Right ventricle myocardium inferior (tissue), 1 donor: ENCODE measurements around the gene TMEM202. TPM values are rescaled to one million over a fixed set of nuclear protein-coding genes. Genes with fewer than 3 reads are reported as not detected.
"Not testable (repeated sequence)": the region's sequence is repeated elsewhere in the genome, so short reads cannot be mapped to it uniquely, and the experiment has no call there.

ENCODE experiments used
- ATAC-seq: fragments of 200-7000 bp; cut with Tn5 transposase; one replicate; pipeline ENCODE4 v1.9.1; 2020; ENCODE audit warnings: mild to moderate bottlenecking, moderate library complexity
- DNase-seq: peaks from one replicate; pipeline ENCODE4 v3.0.0; 2021; ENCODE audit errors: missing footprints
- intact Hi-C: fragments of 100-400 bp; cut with DNase I; formaldehyde crosslinking; loops from one replicate; pipeline ENCODE4 v1.11.0; 2022
- total RNA-seq: library from RNA; stranded (reverse); fragmentation: NEBNext Ultra II Directional; extraction: Animal tissue kit (Norgen Biotek cat#: 25700); gene quantifications from one replicate; pipeline ENCODE4 v1.2.1, GENCODE V29; 2021
- donor health status: DM: no; HTN: yes; CAD: no; lungs with severe emphysema.

The TMEM202 gene
- total RNA-seq, 1 donor from 2014 or later: not detected

- intact Hi-C loops: loop anchor here (5.0 kb wide), 1 partner anchor 68 kb away; no protein-coding TSS in a partner anchor
- DNase-seq: no peak
- ATAC-seq: no peak
These were observed 8.9 kb upstream of the TMEM202 start for GRCh38 chr15:72389231-72389630.

- not testable (repeated sequence) for DNase-seq
These were observed 1.8 kb upstream of the TMEM202 start for GRCh38 chr15:72396331-72396730.

GRCh38 chr15:72398648-72399047 lies 543 bp downstream of the TMEM202 start:
- no peak for ATAC-seq
- no peak for DNase-seq
- intact Hi-C loops: no loop called here

More at GRCh38 chr15:72396331-72396730, 1.8 kb upstream of the TMEM202 start:
- ATAC-seq, intact Hi-C loops: not testable (repeated sequence)

- intact Hi-C loops: no loop called here
- ATAC-seq: no peak
- DNase-seq: no peak
These were observed 4.6 kb downstream of the TMEM202 start for GRCh38 chr15:72402726-72403125.

GRCh38 chr15:72404356-72404755 lies 6.3 kb downstream of the TMEM202 start:
- intact Hi-C loops: no loop called here
- ATAC-seq (no peak), DNase-seq (no peak)

GRCh38 chr15:72404841-72405240 lies 6.7 kb downstream of the TMEM202 start:
- intact Hi-C loops: no loop called here
- ATAC-seq (no peak), DNase-seq (no peak)

- intact Hi-C loops: no loop called here
- DNase-seq (no peak), ATAC-seq (no peak)
These were observed 8.8 kb downstream of the TMEM202 start for GRCh38 chr15:72406936-72407335.

GRCh38 chr15:72411111-72411510 lies 13.0 kb downstream of the TMEM202 start:
- ATAC-seq: no peak
- no peak for DNase-seq
- intact Hi-C loops: no loop called here

- intact Hi-C loops: no loop called here
- DNase-seq (no peak), ATAC-seq (no peak)
These were observed 13.4 kb downstream of the TMEM202 start for GRCh38 chr15:72411544-72411943.

GRCh38 chr15:72413337-72413736 lies 15.2 kb downstream of the TMEM202 start:
- intact Hi-C loops, DNase-seq: not testable (repeated sequence)

GRCh38 chr15:72415304-72415703 lies 17.2 kb downstream of the TMEM202 start:
- ATAC-seq (no peak), DNase-seq (no peak)
- intact Hi-C loops: no loop called here

More at GRCh38 chr15:72413337-72413736, 15.2 kb downstream of the TMEM202 start:
- ATAC-seq: not testable (repeated sequence)

GRCh38 chr15:72419768-72420167 lies 21.7 kb downstream of the TMEM202 start:
- intact Hi-C loops, DNase-seq, ATAC-seq: not testable (repeated sequence)

GRCh38 chr15:72420576-72420975 lies 22.5 kb downstream of the TMEM202 start:
- intact Hi-C loops: no loop called here
- no peak for ATAC-seq
- no peak for DNase-seq

- ATAC-seq (no peak), DNase-seq (no peak)
- intact Hi-C loops: no loop called here
These were observed 23.4 kb downstream of the TMEM202 start for GRCh38 chr15:72421484-72421883.

- DNase-seq (no peak), ATAC-seq (no peak)
- intact Hi-C loops: no loop called here
These were observed 25.2 kb downstream of the TMEM202 start for GRCh38 chr15:72423256-72423655.

- intact Hi-C loops: no loop called here
- ATAC-seq (no peak), DNase-seq (no peak)
These were observed 28.6 kb downstream of the TMEM202 start for GRCh38 chr15:72426753-72427152.

- intact Hi-C loops: no loop called here
- DNase-seq: no peak
- no peak for ATAC-seq
These were observed 39.7 kb downstream of the TMEM202 start for GRCh38 chr15:72437650-72438316.

GRCh38 chr15:72442848-72443247 lies 44.7 kb downstream of the TMEM202 start:
- ATAC-seq, DNase-seq, intact Hi-C loops: not testable (repeated sequence)

GRCh38 chr15:72445426-72445825 lies 47.3 kb downstream of the TMEM202 start:
- DNase-seq (no peak), ATAC-seq (no peak)
- intact Hi-C loops: no loop called here

GRCh38 chr15:72450805-72451204 lies 52.7 kb downstream of the TMEM202 start:
- intact Hi-C loops: no loop called here
- no peak for ATAC-seq
- no peak for DNase-seq

- no peak for ATAC-seq
- DNase-seq: no peak
- intact Hi-C loops: no loop called here
These were observed 53.1 kb downstream of the TMEM202 start for GRCh38 chr15:72451224-72451623.
